ENCODE results near the gene GRIN3A.

The GRIN3A gene

GRCh38 chr9:101628173-101628572 lies 110.3 kb downstream of the GRIN3A start:
- no peak for TF ChIP-seq MYC (IDR thresholded peaks at IDR 0.05; ENCODE audit: low read depth, low read length)
- TF ChIP-seq, protein P1, sequence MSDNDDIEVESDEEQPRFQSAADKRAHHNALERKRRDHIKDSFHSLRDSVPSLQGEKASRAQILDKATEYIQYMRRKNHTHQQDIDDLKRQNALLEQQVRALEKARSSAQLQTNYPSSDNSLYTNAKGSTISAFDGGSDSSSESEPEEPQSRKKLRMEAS (IDR thresholded peaks at IDR 0.05; ENCODE audit: low read depth, low read length): no peak
- TF ChIP-seq POLR2A (IDR thresholded peaks at IDR 0.05; ENCODE audit: extremely low read depth, insufficient read length): no peak
- no peak for DNase-seq (ENCODE audit: low read depth)
- H3K4me3 ChIP-seq (ENCODE audit: low read depth, low read length): no peak overlapping the region

DNA sequence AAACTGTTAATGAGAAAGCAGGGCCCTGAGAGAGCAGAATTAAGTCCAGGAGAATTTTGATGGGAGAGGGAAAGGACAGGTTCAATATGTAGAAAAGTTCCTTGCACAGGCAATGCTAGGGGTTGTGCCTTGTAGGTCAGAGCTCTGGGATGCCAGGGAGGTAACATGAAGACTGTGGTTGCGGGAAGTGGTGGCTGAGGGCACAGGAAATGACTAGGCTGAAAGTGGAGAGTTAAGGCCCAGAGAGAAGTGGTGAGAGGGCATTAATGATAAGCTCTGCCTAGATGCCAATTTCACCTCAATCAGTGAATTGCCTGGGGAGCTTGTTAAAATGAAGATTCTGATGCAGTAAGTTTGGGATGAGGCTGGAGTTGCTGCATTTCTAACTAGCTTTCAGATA lies 112.2 kb downstream of the GRIN3A start:
- TF ChIP-seq MYC (IDR thresholded peaks at IDR 0.05; ENCODE audit: low read depth, low read length) (no peak), POLR2A (IDR thresholded peaks at IDR 0.05; ENCODE audit: extremely low read depth, insufficient read length) (no peak)
- TF ChIP-seq, protein P2, sequence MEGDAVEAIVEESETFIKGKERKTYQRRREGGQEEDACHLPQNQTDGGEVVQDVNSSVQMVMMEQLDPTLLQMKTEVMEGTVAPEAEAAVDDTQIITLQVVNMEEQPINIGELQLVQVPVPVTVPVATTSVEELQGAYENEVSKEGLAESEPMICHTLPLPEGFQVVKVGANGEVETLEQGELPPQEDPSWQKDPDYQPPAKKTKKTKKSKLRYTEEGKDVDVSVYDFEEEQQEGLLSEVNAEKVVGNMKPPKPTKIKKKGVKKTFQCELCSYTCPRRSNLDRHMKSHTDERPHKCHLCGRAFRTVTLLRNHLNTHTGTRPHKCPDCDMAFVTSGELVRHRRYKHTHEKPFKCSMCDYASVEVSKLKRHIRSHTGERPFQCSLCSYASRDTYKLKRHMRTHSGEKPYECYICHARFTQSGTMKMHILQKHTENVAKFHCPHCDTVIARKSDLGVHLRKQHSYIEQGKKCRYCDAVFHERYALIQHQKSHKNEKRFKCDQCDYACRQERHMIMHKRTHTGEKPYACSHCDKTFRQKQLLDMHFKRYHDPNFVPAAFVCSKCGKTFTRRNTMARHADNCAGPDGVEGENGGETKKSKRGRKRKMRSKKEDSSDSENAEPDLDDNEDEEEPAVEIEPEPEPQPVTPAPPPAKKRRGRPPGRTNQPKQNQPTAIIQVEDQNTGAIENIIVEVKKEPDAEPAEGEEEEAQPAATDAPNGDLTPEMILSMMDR (IDR thresholded peaks at IDR 0.05; ENCODE audit: low read depth, low read length): no peak
- TF ChIP-seq, protein P1 (IDR thresholded peaks at IDR 0.05; ENCODE audit: low read depth, low read length): no peak
- DNase-seq (ENCODE audit: low read depth): peak; percentile 32
- H3K4me3 ChIP-seq (ENCODE audit: low read depth, low read length): no peak overlapping the region

- no peak for TF ChIP-seq MYC (IDR thresholded peaks at IDR 0.05; ENCODE audit: low read depth, low read length)
- no peak for TF ChIP-seq POLR2A (IDR thresholded peaks at IDR 0.05; ENCODE audit: extremely low read depth, insufficient read length)
- TF ChIP-seq, protein P2 (IDR thresholded peaks at IDR 0.05; ENCODE audit: low read depth, low read length): no peak
- TF ChIP-seq, protein P1 (IDR thresholded peaks at IDR 0.05; ENCODE audit: low read depth, low read length): no peak
- no peak overlapping the region for H3K4me3 ChIP-seq (ENCODE audit: low read depth, low read length)
- DNase-seq (ENCODE audit: low read depth): peak; percentile 21
Measured at GRCh38 chr9:101625876-101626275, 112.6 kb downstream of the GRIN3A start.

- TF ChIP-seq, protein P1 (IDR thresholded peaks at IDR 0.05; ENCODE audit: low read depth, low read length): no peak
- TF ChIP-seq, protein P2 (IDR thresholded peaks at IDR 0.05; ENCODE audit: low read depth, low read length): no peak
- TF ChIP-seq MYC (IDR thresholded peaks at IDR 0.05; ENCODE audit: low read depth, low read length) (no peak), POLR2A (IDR thresholded peaks at IDR 0.05; ENCODE audit: extremely low read depth, insufficient read length) (no peak)
- no peak overlapping the region for H3K4me3 ChIP-seq (ENCODE audit: low read depth, low read length)
- no peak for DNase-seq (ENCODE audit: low read depth)
Measured at GRCh38 chr9:101620452-101620851, 118.0 kb downstream of the GRIN3A start.

GRCh38 chr9:101618698-101619097 lies 119.7 kb downstream of the GRIN3A start:
- H3K4me3 ChIP-seq (ENCODE audit: low read depth, low read length): no peak overlapping the region
- TF ChIP-seq MYC (IDR thresholded peaks at IDR 0.05; ENCODE audit: low read depth, low read length) (no peak), POLR2A (IDR thresholded peaks at IDR 0.05; ENCODE audit: extremely low read depth, insufficient read length) (no peak)
- TF ChIP-seq, protein P2 (IDR thresholded peaks at IDR 0.05; ENCODE audit: low read depth, low read length): no peak
- TF ChIP-seq, protein P1 (IDR thresholded peaks at IDR 0.05; ENCODE audit: low read depth, low read length): no peak
- DNase-seq (ENCODE audit: low read depth): no peak

DNA sequence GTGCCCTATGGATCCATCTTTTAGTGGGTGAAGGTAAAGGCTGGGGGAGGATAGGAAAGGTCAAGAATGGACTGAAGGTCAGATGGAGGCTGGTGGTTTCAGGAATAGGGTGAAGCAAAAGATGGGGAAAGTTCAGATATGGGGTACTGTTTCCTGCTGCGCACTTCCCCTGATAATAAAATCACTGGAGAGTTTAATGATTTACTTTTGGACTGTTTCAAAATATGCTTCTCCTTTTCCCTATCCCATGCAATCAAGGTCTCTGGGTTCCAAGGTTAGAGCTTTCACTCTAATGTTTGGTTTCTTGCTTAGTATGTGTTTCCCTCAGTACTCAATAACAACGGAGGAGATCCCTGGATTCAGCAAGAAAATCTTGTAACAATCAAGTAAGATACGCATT lies 132.9 kb downstream of the GRIN3A start:
- no peak overlapping the region for H3K4me3 ChIP-seq (ENCODE audit: low read depth, low read length)
- TF ChIP-seq, protein P1 (IDR thresholded peaks at IDR 0.05; ENCODE audit: low read depth, low read length): no peak
- TF ChIP-seq MYC (IDR thresholded peaks at IDR 0.05; ENCODE audit: low read depth, low read length) (no peak), POLR2A (IDR thresholded peaks at IDR 0.05; ENCODE audit: extremely low read depth, insufficient read length) (no peak)
- TF ChIP-seq, protein P2 (IDR thresholded peaks at IDR 0.05; ENCODE audit: low read depth, low read length): no peak
- DNase-seq (ENCODE audit: low read depth): no peak

Data from NB4 (cell line).